ENCODE data around the gene LRGUK. TPM values are rescaled to one million over a fixed set of nuclear protein-coding genes. Genes with fewer than 3 reads are reported as not detected.

LRGUK gene
- total and polyA plus RNA-seq, 2 experiments from 2014 or later = 2.4 to 7.1 TPM

GRCh38 chr7:134176037-134176350, 48.9 kb downstream of the LRGUK start:
- Mint-ChIP-seq H3K9me3 (no peaks in the 10 kb centered on the region), H3K36me3 (ENCODE audit: low read depth) (no peaks in the 10 kb centered on the region), H3K27me3 (ENCODE audit: insufficient read depth, low read depth, poor library complexity) (peaks cover 2% of the 10 kb centered on the region), H3K4me3 (no peak overlapping the region), H3K4me1 (peaks cover 8% of the 10 kb centered on the region), H3K27ac (no peak overlapping the region; the same call in 1 of the 2 replicates)
- Histone ChIP-seq H3K27me3 (ENCODE audit: insufficient read depth) (no peaks in the 10 kb centered on the region), H4K20me1 (replicated peaks; ENCODE audit: insufficient read depth) (no peaks in the 10 kb centered on the region), H2AFZ (no peak overlapping the region), H3K4me1 (ENCODE audit: insufficient read depth) (no peaks in the 10 kb centered on the region), H3K4me3 (no peak overlapping the region), H3K4me2 (no peak overlapping the region), H3K27ac (ENCODE audit: low read depth) (no peak overlapping the region), H3K9me2 (ENCODE audit: insufficient read depth) (no peaks in the 10 kb centered on the region), H3K36me3 (ENCODE audit: insufficient read depth) (no peaks in the 10 kb centered on the region), H3K79me2 (replicated peaks; ENCODE audit: insufficient read depth) (no peaks in the 10 kb centered on the region), H3F3A (replicated peaks; ENCODE audit: low read depth) (no peaks in the 10 kb centered on the region)
- no peak for DNase-seq (ENCODE audit: low spot score)
- TF ChIP-seq EZH2phosphoT487 (IDR thresholded peaks at IDR 0.05; ENCODE audit: unreplicated experiment) = no peak
- no peak for TF ChIP-seq STAT1 (IDR thresholded peaks at IDR 0.05; ENCODE audit: unreplicated experiment)
- TF ChIP-seq, protein P1, sequence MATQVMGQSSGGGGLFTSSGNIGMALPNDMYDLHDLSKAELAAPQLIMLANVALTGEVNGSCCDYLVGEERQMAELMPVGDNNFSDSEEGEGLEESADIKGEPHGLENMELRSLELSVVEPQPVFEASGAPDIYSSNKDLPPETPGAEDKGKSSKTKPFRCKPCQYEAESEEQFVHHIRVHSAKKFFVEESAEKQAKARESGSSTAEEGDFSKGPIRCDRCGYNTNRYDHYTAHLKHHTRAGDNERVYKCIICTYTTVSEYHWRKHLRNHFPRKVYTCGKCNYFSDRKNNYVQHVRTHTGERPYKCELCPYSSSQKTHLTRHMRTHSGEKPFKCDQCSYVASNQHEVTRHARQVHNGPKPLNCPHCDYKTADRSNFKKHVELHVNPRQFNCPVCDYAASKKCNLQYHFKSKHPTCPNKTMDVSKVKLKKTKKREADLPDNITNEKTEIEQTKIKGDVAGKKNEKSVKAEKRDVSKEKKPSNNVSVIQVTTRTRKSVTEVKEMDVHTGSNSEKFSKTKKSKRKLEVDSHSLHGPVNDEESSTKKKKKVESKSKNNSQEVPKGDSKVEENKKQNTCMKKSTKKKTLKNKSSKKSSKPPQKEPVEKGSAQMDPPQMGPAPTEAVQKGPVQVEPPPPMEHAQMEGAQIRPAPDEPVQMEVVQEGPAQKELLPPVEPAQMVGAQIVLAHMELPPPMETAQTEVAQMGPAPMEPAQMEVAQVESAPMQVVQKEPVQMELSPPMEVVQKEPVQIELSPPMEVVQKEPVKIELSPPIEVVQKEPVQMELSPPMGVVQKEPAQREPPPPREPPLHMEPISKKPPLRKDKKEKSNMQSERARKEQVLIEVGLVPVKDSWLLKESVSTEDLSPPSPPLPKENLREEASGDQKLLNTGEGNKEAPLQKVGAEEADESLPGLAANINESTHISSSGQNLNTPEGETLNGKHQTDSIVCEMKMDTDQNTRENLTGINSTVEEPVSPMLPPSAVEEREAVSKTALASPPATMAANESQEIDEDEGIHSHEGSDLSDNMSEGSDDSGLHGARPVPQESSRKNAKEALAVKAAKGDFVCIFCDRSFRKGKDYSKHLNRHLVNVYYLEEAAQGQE (IDR thresholded peaks at IDR 0.05; ENCODE audit: unreplicated experiment) = no peak
- TF ChIP-seq ZNF331 (CRISPR knock-in tag; IDR thresholded peaks at IDR 0.05; ENCODE audit: low read depth) = no peak
- no peak for TF ChIP-seq ETS1 (IDR thresholded peaks at IDR 0.05)
- ATAC-seq = peak; percentile 60

- ATAC-seq (no peak), DNase-seq (ENCODE audit: low spot score) (no peak)
- TF ChIP-seq, protein P2, sequence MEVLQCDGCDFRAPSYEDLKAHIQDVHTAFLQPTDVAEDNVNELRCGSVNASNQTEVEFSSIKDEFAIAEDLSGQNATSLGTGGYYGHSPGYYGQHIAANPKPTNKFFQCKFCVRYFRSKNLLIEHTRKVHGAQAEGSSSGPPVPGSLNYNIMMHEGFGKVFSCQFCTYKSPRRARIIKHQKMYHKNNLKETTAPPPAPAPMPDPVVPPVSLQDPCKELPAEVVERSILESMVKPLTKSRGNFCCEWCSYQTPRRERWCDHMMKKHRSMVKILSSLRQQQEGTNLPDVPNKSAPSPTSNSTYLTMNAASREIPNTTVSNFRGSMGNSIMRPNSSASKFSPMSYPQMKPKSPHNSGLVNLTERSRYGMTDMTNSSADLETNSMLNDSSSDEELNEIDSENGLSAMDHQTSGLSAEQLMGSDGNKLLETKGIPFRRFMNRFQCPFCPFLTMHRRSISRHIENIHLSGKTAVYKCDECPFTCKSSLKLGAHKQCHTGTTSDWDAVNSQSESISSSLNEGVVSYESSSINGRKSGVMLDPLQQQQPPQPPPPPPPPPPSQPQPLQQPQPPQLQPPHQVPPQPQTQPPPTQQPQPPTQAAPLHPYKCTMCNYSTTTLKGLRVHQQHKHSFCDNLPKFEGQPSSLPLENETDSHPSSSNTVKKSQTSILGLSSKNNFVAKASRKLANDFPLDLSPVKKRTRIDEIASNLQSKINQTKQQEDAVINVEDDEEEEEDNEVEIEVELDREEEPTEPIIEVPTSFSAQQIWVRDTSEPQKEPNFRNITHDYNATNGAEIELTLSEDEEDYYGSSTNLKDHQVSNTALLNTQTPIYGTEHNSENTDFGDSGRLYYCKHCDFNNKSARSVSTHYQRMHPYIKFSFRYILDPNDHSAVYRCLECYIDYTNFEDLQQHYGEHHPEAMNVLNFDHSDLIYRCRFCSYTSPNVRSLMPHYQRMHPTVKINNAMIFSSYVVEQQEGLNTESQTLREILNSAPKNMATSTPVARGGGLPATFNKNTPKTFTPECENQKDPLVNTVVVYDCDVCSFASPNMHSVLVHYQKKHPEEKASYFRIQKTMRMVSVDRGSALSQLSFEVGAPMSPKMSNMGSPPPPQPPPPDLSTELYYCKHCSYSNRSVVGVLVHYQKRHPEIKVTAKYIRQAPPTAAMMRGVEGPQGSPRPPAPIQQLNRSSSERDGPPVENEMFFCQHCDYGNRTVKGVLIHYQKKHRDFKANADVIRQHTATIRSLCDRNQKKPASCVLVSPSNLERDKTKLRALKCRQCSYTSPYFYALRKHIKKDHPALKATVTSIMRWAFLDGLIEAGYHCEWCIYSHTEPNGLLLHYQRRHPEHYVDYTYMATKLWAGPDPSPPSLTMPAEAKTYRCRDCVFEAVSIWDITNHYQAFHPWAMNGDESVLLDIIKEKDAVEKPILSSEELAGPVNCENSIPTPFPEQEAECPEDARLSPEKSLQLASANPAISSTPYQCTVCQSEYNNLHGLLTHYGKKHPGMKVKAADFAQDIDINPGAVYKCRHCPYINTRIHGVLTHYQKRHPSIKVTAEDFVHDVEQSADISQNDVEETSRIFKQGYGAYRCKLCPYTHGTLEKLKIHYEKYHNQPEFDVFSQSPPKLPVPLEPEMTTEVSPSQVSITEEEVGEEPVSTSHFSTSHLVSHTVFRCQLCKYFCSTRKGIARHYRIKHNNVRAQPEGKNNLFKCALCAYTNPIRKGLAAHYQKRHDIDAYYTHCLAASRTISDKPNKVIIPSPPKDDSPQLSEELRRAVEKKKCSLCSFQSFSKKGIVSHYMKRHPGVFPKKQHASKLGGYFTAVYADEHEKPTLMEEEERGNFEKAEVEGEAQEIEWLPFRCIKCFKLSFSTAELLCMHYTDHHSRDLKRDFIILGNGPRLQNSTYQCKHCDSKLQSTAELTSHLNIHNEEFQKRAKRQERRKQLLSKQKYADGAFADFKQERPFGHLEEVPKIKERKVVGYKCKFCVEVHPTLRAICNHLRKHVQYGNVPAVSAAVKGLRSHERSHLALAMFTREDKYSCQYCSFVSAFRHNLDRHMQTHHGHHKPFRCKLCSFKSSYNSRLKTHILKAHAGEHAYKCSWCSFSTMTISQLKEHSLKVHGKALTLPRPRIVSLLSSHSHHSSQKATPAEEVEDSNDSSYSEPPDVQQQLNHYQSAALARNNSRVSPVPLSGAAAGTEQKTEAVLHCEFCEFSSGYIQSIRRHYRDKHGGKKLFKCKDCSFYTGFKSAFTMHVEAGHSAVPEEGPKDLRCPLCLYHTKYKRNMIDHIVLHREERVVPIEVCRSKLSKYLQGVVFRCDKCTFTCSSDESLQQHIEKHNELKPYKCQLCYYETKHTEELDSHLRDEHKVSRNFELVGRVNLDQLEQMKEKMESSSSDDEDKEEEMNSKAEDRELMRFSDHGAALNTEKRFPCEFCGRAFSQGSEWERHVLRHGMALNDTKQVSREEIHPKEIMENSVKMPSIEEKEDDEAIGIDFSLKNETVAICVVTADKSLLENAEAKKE (CRISPR knock-in tag; IDR thresholded peaks at IDR 0.05) = no peak
- TF ChIP-seq CREB1 (CRISPR knock-in tag; IDR thresholded peaks at IDR 0.05; ENCODE audit: low read depth) (no peak), JUNB (IDR thresholded peaks at IDR 0.05; ENCODE audit: unreplicated experiment) (no peak)
- Mint-ChIP-seq H3K36me3 (ENCODE audit: low read depth) (no peaks in the 10 kb centered on the region), H3K9me3 (no peaks in the 10 kb centered on the region), H3K4me1 (peaks cover 8% of the 10 kb centered on the region), H3K27ac (no peak overlapping the region), H3K27me3 (ENCODE audit: insufficient read depth, low read depth, poor library complexity) (no peaks in the 10 kb centered on the region), H3K4me3 (no peak overlapping the region)
- Histone ChIP-seq H3K79me2 (replicated peaks; ENCODE audit: insufficient read depth) (no peaks in the 10 kb centered on the region), H3K4me2 (no peak overlapping the region), H2AFZ (no peak overlapping the region), H3F3A (replicated peaks; ENCODE audit: low read depth) (no peaks in the 10 kb centered on the region), H3K36me3 (ENCODE audit: insufficient read depth) (no peaks in the 10 kb centered on the region), H4K20me1 (replicated peaks; ENCODE audit: insufficient read depth) (no peaks in the 10 kb centered on the region), H3K9me2 (ENCODE audit: insufficient read depth) (no peaks in the 10 kb centered on the region), H3K27me3 (ENCODE audit: insufficient read depth) (no peaks in the 10 kb centered on the region), H3K4me1 (ENCODE audit: insufficient read depth) (no peaks in the 10 kb centered on the region), H3K27ac (ENCODE audit: low read depth) (no peak overlapping the region), H3K4me3 (no peak overlapping the region)
These were observed 52.2 kb downstream of the LRGUK start for GRCh38 chr7:134179036-134180011.
